Osteoblast (primary cell): ENCODE data around the gene GLUD1. TPM values are rescaled to one million over a fixed set of nuclear protein-coding genes. Genes with fewer than 3 reads are reported as not detected.
"Not testable (repeated sequence)": the region's sequence is repeated elsewhere in the genome, so short reads cannot be mapped to it uniquely, and the experiment has no call there.

ENCODE experiments used
- DNase-seq: peaks from one replicate; pipeline ENCODE4 v3.0.0; 2011; ENCODE audit warnings: low spot score, mixed read lengths; ENCODE audit not compliant: insufficient read length; ENCODE audit errors: missing footprints
- H2AFZ ChIP-seq: 2 replicates; pipeline ENCODE4 v1.6.0; 2011; ENCODE audit warnings: mild to moderate bottlenecking, low read length
- H3K27ac ChIP-seq: 2 replicates; pipeline ENCODE4 v1.5.1; 2011; ENCODE audit warnings: mild to moderate bottlenecking, low read depth, low read length, moderate library complexity
- H3K27me3 ChIP-seq: 2 replicates; pipeline ENCODE4 v1.6.0; 2012; ENCODE audit warnings: mild to moderate bottlenecking, control low read depth, inconsistent platforms, low read length, moderate library complexity; ENCODE audit not compliant: insufficient read depth
- H3K36me3 ChIP-seq: 2 replicates; pipeline ENCODE4 v1.5.1; 2011; ENCODE audit warnings: mild to moderate bottlenecking, low read length, control low read depth, moderate library complexity; ENCODE audit not compliant: insufficient read depth
- H3K4me1 ChIP-seq: 2 replicates; pipeline ENCODE4 v1.5.1; 2011; ENCODE audit warnings: mild to moderate bottlenecking, low read length, control low read depth, moderate library complexity; ENCODE audit not compliant: insufficient read depth
- H3K4me2 ChIP-seq: 2 replicates; pipeline ENCODE4 v1.6.0; 2011; ENCODE audit warnings: mild to moderate bottlenecking, low read length; ENCODE audit not compliant: insufficient read depth
- H3K4me3 ChIP-seq: fragments of 200-600 bp; sonication (generic); 3 replicates; pipeline ENCODE4 v1.5.1; 2012; ENCODE audit warnings: mild to moderate bottlenecking, low read length, inconsistent platforms; ENCODE audit not compliant: insufficient read depth
- H3K79me2 ChIP-seq: 2 replicates; pipeline ENCODE4 v1.6.0; 2012; ENCODE audit warnings: mild to moderate bottlenecking, low read length, control low read depth, inconsistent platforms; ENCODE audit not compliant: insufficient read depth
- H3K9me3 ChIP-seq: 2 replicates; pipeline ENCODE4 v1.5.1; 2011; ENCODE audit warnings: low read depth, low read length, control low read depth
- H4K20me1 ChIP-seq: 2 replicates; pipeline ENCODE4 v1.6.0; 2012; ENCODE audit warnings: mild to moderate bottlenecking, low read length, control low read depth; ENCODE audit not compliant: insufficient read depth
- total RNA-seq: library from RNA; depleted of rRNA; stranded (reverse); fragments of >200 nt; gene quantifications from 2 replicates; pipeline ENCODE4 v1.2.3, GENCODE V29; 2012
- TF ChIP-seq, protein P1 (sequence below): IDR thresholded peaks from 2 replicates; pipeline ENCODE4 v1.5.1; 2011; ENCODE audit warnings: mild to moderate bottlenecking, low read depth, low read length, moderate library complexity; ENCODE audit errors: extremely low read depth

GLUD1 gene
- total RNA-seq, 1 donor: 221 TPM

DNA sequence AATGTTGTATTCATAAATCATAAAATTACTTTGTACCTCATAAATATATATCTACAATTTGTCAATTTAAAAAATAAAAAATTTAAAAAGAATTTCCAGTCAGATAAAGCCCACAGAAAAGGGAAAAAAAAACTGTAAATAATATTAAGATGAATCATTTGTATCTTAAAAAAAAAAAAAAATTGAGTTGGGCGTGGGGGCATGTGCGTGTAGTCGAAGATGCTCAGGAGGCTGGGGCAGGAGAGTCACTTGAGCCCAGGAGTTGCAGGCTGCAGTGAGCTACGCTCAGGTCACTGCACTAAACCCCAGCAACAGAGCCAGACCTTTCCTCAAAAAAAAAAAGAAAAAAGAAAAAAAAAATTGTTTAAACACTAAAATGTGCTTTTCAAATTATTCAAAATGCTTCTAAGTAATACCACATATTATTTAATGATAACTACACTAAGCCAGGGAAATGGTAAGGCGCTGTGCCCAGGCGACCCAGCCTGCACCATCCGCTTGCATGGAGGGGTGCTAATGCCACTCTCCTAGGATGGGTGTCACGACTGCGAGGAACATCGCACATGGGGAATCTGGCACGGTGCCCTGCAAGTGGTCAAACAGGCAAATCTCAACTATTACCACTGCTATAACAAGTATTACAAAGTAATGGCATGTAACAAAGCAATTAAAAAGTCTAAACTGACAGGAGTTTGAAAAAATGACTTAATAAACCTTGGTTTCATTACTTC, 15.4 kb downstream of the GLUD1 start:
- peaks cover 13% of the 10 kb centered on the region for H3K36me3 ChIP-seq
- TF ChIP-seq, protein P1, sequence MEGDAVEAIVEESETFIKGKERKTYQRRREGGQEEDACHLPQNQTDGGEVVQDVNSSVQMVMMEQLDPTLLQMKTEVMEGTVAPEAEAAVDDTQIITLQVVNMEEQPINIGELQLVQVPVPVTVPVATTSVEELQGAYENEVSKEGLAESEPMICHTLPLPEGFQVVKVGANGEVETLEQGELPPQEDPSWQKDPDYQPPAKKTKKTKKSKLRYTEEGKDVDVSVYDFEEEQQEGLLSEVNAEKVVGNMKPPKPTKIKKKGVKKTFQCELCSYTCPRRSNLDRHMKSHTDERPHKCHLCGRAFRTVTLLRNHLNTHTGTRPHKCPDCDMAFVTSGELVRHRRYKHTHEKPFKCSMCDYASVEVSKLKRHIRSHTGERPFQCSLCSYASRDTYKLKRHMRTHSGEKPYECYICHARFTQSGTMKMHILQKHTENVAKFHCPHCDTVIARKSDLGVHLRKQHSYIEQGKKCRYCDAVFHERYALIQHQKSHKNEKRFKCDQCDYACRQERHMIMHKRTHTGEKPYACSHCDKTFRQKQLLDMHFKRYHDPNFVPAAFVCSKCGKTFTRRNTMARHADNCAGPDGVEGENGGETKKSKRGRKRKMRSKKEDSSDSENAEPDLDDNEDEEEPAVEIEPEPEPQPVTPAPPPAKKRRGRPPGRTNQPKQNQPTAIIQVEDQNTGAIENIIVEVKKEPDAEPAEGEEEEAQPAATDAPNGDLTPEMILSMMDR: no peak
- no peaks in the 10 kb centered on the region for H4K20me1 ChIP-seq
- no peak overlapping the region for H3K4me3 ChIP-seq
- H3K4me2 ChIP-seq: no peak overlapping the region
- no peak overlapping the region for H3K27ac ChIP-seq
- no peak overlapping the region for H2AFZ ChIP-seq
- DNase-seq: no peak
- no peaks in the 10 kb centered on the region for H3K27me3 ChIP-seq
- peaks cover 25% of the 10 kb centered on the region for H3K4me1 ChIP-seq
- no peaks in the 10 kb centered on the region for H3K9me3 ChIP-seq
- H3K79me2 ChIP-seq: peaks cover 50% of the 10 kb centered on the region

GRCh38 chr10:87076421-87076820, 18.2 kb downstream of the GLUD1 start:
- not testable (repeated sequence) for H3K27ac ChIP-seq, H2AFZ ChIP-seq, H3K4me1 ChIP-seq, H3K4me3 ChIP-seq, H3K9me3 ChIP-seq, H3K27me3 ChIP-seq, DNase-seq, H4K20me1 ChIP-seq, H3K4me2 ChIP-seq
- Histone ChIP-seq H3K36me3 (peaks cover 29% of the 10 kb centered on the region), H3K79me2 (peaks cover 34% of the 10 kb centered on the region)

DNA sequence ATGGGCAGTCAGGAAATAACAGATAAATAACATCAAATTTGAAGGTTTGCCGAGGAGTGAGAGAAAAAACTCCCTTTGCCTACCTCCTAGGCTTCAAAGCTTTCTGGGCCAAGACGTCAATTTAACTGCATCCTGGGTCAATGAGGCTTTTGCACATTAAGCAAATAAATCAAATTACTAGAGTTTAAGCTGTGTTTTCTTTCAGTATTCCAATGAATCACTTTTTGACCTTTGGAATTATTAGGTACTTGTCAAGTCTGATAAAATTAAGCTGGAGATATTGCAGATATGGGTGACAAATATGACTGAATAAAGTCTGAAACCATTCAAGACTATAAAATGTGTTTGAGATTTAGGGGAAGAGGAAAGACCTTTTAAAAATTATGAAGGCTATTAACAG, 22.2 kb downstream of the GLUD1 start:
- no peaks in the 10 kb centered on the region for H3K9me3 ChIP-seq

DNA sequence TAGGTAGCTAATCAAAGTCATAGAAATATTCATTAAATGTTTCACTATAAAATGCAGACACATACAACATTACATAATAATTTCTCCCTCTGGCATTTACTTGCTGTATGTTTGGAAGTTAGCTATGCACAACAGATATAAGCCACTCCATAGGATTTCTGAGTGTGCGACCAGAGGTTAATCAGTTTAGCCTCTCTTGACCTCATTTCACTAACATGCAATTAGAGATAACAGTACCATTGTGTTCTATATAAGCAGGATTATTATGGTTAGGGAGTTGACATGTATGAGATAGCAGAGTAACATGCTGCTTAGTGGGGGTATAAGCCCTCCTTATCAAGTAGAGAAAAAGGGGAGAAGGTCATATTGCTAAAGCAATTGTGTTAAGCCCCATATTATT, 26.4 kb downstream of the GLUD1 start:
- H3K36me3 ChIP-seq: peaks cover 49% of the 10 kb centered on the region
- H4K20me1 ChIP-seq: no peaks in the 10 kb centered on the region
- H3K9me3 ChIP-seq: no peaks in the 10 kb centered on the region
- no peak overlapping the region for H3K4me3 ChIP-seq
- TF ChIP-seq, protein P1: no peak
- DNase-seq: no peak
- no peaks in the 10 kb centered on the region for H3K79me2 ChIP-seq
- no peak overlapping the region for H3K4me2 ChIP-seq
- no peaks in the 10 kb centered on the region for H3K27me3 ChIP-seq
- H3K27ac ChIP-seq: no peak overlapping the region
- no peaks in the 10 kb centered on the region for H3K4me1 ChIP-seq
- H2AFZ ChIP-seq: no peak overlapping the region

More for the DNA sequence above, 22.2 kb downstream of the GLUD1 start:
- Histone ChIP-seq H3K27me3 (no peaks in the 10 kb centered on the region), H3K27ac (no peak overlapping the region), H2AFZ (no peak overlapping the region), H3K4me1 (no peaks in the 10 kb centered on the region), H3K36me3 (peaks cover 50% of the 10 kb centered on the region), H4K20me1 (no peaks in the 10 kb centered on the region), H3K4me2 (no peak overlapping the region), H3K4me3 (no peak overlapping the region), H3K79me2 (peaks cover 16% of the 10 kb centered on the region)
- no peak for DNase-seq
- TF ChIP-seq, protein P1: no peak
